Measurements from ENCODE around the gene RGS9BP.
"Not testable (repeated sequence)": the region's sequence is repeated elsewhere in the genome, so short reads cannot be mapped to it uniquely, and the experiment has no call there.

RGS9BP gene
- long read RNA-seq, donor 1, partial matches to known transcripts = 0 of 1 reads
- long read RNA-seq, donor 1, other reads (novel, unspliced or antisense) = 0 of 1 reads
- long read RNA-seq, donor 2, partial matches to known transcripts = 0 of 1 reads
- long read RNA-seq, donor 2, other reads (novel, unspliced or antisense) = 0 of 1 reads
- long read RNA-seq, donor 3 = 0 reads
- long read RNA-seq, donor 4 = 0 reads
- long read RNA-seq, donor 5 = 0 reads
- long read RNA-seq, donor 6 = 0 reads
- long read RNA-seq, donor 7 = 0 reads
- long read RNA-seq, donor 8 = 0 reads

GRCh38 chr19:32675720-32676185 is at the start of gene RGS9BP:
Gene RGS9BP, plus strand, starts transcription at chr19:32675848. Its CDS starts 416 bp downstream, at chr19:32676264.
- DNase-seq = no peak

- no peak for DNase-seq
These were observed 48.7 kb upstream of the RGS9BP start for GRCh38 chr19:32626969-32627368.

- no peak for DNase-seq
These were observed 47.9 kb upstream of the RGS9BP start for GRCh38 chr19:32627714-32628270.

- no peak for DNase-seq
These were observed 45.3 kb upstream of the RGS9BP start for GRCh38 chr19:32630338-32630737.

GRCh38 chr19:32631381-32631780 is 44.3 kb upstream of the RGS9BP start:
- no peak for DNase-seq

GRCh38 chr19:32637480-32637879 is 38.2 kb upstream of the RGS9BP start:
- no peak for DNase-seq

- DNase-seq = no peak
These were observed 37.0 kb upstream of the RGS9BP start for GRCh38 chr19:32638625-32639024.

GRCh38 chr19:32642771-32643170 is 32.9 kb upstream of the RGS9BP start:
- DNase-seq = no peak

- no peak for DNase-seq
These were observed 29.1 kb upstream of the RGS9BP start for GRCh38 chr19:32646556-32646955.

- no peak for DNase-seq
These were observed 28.3 kb upstream of the RGS9BP start for GRCh38 chr19:32647361-32647760.

- DNase-seq = no peak
These were observed 25.9 kb upstream of the RGS9BP start for GRCh38 chr19:32649751-32650150.

GRCh38 chr19:32650671-32651070 is 25.0 kb upstream of the RGS9BP start:
- DNase-seq = no peak

GRCh38 chr19:32651729-32652140 is 23.9 kb upstream of the RGS9BP start:
- peak; percentile 10 for DNase-seq

GRCh38 chr19:32652331-32652730 is 23.3 kb upstream of the RGS9BP start:
- DNase-seq = not testable (repeated sequence)

- DNase-seq = peak; percentile 13
These were observed 22.6 kb upstream of the RGS9BP start for GRCh38 chr19:32652894-32653598.

GRCh38 chr19:32653599-32653915 is 22.1 kb upstream of the RGS9BP start:
- DNase-seq = no peak

- not testable (repeated sequence) for DNase-seq
These were observed 19.3 kb upstream of the RGS9BP start for GRCh38 chr19:32656379-32656778.

- DNase-seq = no peak
These were observed 17.6 kb upstream of the RGS9BP start for GRCh38 chr19:32658075-32658474.

GRCh38 chr19:32658527-32658926 is 17.1 kb upstream of the RGS9BP start:
- DNase-seq = no peak

GRCh38 chr19:32661318-32661717 is 14.3 kb upstream of the RGS9BP start:
- no peak for DNase-seq

- no peak for DNase-seq
These were observed 13.5 kb upstream of the RGS9BP start for GRCh38 chr19:32662186-32662585.

- no peak for DNase-seq
These were observed 9.6 kb upstream of the RGS9BP start for GRCh38 chr19:32666084-32666483.

GRCh38 chr19:32669310-32669709 is 6.3 kb upstream of the RGS9BP start:
- DNase-seq = no peak
